Panc1 (cell line): ENCODE measurements around the gene KRT72. TPM values are rescaled to one million over a fixed set of nuclear protein-coding genes. Genes with fewer than 3 reads are reported as not detected.

Source experiments
- ATAC-seq: fragments of 200-7000 bp; cut with Tn5 transposase; 2 replicates; pipeline ENCODE4 v1.9.1; 2020; ENCODE audit warnings: mild to moderate bottlenecking, moderate library complexity
- BruUV-seq: library from RNA; stranded (reverse); fragments of 400-500 nt; replicated peaks from 2 replicates; lab custom pipeline; 2021; lab: Mats Ljungman, UMichigan
- CTCF ChIA-PET: fragments of 300-600 bp; sonication (Branson Sonifier 250); formaldehyde crosslinking; loops from one replicate; lab custom pipeline; 2022; ENCODE audit warnings: antibody characterized with exemption; lab: Charles Lee
- POLR2A ChIA-PET: fragments of 300-600 bp; sonication (Branson Sonifier 250); formaldehyde crosslinking; loops from one replicate; lab custom pipeline; 2022; ENCODE audit warnings: antibody characterized with exemption; lab: Charles Lee
- DNase-seq: peaks from one replicate; pipeline ENCODE4 v3.0.0-alpha.2; 2010; ENCODE audit warnings: low read depth, low spot score
- H3K27ac ChIP-seq: 2 replicates; pipeline ENCODE4 v1.5.1; 2011; ENCODE audit warnings: mild to moderate bottlenecking, low read length, inconsistent platforms
- H3K27me3 ChIP-seq: fragments of 200-500 bp; sonication (Bioruptor generic); 2 replicates; pipeline ENCODE4 v1.6.0; 2014; ENCODE audit warnings: low read length, inconsistent platforms; ENCODE audit not compliant: control insufficient read depth, insufficient read depth
- H3K36me3 ChIP-seq: fragments of 200-500 bp; sonication (Bioruptor generic); 2 replicates; pipeline ENCODE4 v1.5.1; 2014; ENCODE audit warnings: inconsistent platforms, mild to moderate bottlenecking, low read length, moderate library complexity; ENCODE audit not compliant: control insufficient read depth, insufficient read depth
- H3K4me1 ChIP-seq: 2 replicates; pipeline ENCODE4 v1.5.1; 2011; ENCODE audit warnings: inconsistent platforms, mild to moderate bottlenecking, low read length, moderate library complexity; ENCODE audit not compliant: control insufficient read depth, insufficient read depth
- H3K4me3 ChIP-seq, 2 experiments: 2 replicates each; pipeline ENCODE4 v1.5.1; 2011 to 2012; ENCODE audit warnings: low read depth in 2 of 2, low read length in 2 of 2, mild to moderate bottlenecking in 2 of 2, inconsistent platforms in 1 of 2, moderate library complexity in 1 of 2
- H3K9me3 ChIP-seq: fragments of 200-500 bp; sonication (Bioruptor generic); 2 replicates; pipeline ENCODE4 v1.5.1; 2014; ENCODE audit warnings: low read depth, mild to moderate bottlenecking, inconsistent platforms, low read length, moderate library complexity; ENCODE audit not compliant: control insufficient read depth, insufficient read depth
- CTCF ChIP-seq: fragments of 450-650 bp; IDR thresholded peaks from 2 replicates; pipeline ENCODE4 v1.5.1; 2017; ENCODE audit warnings: mild to moderate bottlenecking
- POLR2AphosphoS5 ChIP-seq: IDR thresholded peaks from 2 replicates; pipeline ENCODE4 v1.6.1; 2012; ENCODE audit warnings: mild to moderate bottlenecking, low read depth, low read length, moderate library complexity
- REST ChIP-seq, 2 experiments: IDR thresholded peaks; 2 replicates each; pipeline ENCODE4 v1.6.1; 2011 to 2012; ENCODE audit warnings: low read depth in 2 of 2, control low read depth in 1 of 2, low read length in 1 of 2, mild to moderate bottlenecking in 1 of 2, moderate library complexity in 1 of 2; ENCODE audit not compliant: insufficient read depth in 1 of 2
- SIN3A ChIP-seq: IDR thresholded peaks from 2 replicates; pipeline ENCODE4 v1.6.1; 2012; ENCODE audit warnings: low read depth, mild to moderate bottlenecking, low read length, moderate library complexity, borderline replicate concordance; ENCODE audit not compliant: insufficient read depth
- TCF7L2 ChIP-seq: IDR thresholded peaks from 2 replicates; pipeline ENCODE4 v1.6.1; 2011; ENCODE audit warnings: mild to moderate bottlenecking, low read depth, low read length, inconsistent platforms
- in situ Hi-C: cut with HindIII; loops from 2 replicates; pipeline ENCODE4 v1.10.0; 2016; ENCODE audit warnings: low sequenced_read_pairs, low pct_unique_long_range_greater_than_20kb
- intact Hi-C: fragments of 100-400 bp; cut with micrococcal nuclease; formaldehyde crosslinking; loops from one replicate; pipeline ENCODE4 v1.10.0; 2022; ENCODE audit not compliant: unreplicated experiment
- total RNA-seq: library from RNA; stranded (reverse); gene quantifications from one replicate; pipeline ENCODE4 v1.2.1, GENCODE V29; 2021; ENCODE audit not compliant: unreplicated experiment

Gene KRT72
- total RNA-seq, 1 experiment from 2014 or later, result not detected

DNA sequence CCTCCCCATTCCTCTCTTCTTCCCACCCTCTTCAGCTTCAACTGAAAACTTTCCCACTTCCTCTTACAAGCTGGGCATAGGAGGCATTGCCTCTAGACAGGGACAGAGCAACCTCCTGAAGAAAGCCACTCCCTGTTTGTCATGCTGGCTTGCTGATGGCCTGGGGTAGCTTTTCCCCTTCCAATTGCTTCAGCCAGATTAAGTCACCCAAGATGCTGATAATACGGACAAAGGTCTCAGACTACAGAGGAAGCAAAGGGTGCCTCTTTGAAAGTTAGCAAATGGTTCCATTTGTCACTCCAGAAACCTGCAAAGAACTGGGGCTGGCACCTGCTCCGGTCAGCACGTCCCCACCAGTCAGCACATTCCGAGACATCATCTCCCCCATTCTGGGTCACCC, 44.7 kb upstream of the KRT72 start:
- intact Hi-C loops, result no loop called here
- TF ChIP-seq TCF7L2 (no peak), REST (IDR thresholded peaks at IDR 0.05; ENCODE audit: insufficient read depth in 1 of 2, low read depth in 2 of 2, low read length in 1 of 2) (no peak), POLR2AphosphoS5 (no peak), CTCF (no peak), SIN3A (no peak)
- no peak for DNase-seq
- no peaks in the 10 kb centered on the region; the same call in 1 of the 2 replicates for H3K36me3 ChIP-seq
- ChIA-PET POLR2A (no interaction called here), CTCF (no interaction called here)
- peaks cover 6% of the 10 kb centered on the region for H3K27me3 ChIP-seq
- no TSS peak for BruUV-seq
- H3K9me3 ChIP-seq, result no peaks in the 10 kb centered on the region
- no peak overlapping the region for H3K27ac ChIP-seq
- H3K4me1 ChIP-seq, result peaks cover 1% of the 10 kb centered on the region; the same call in 1 of the 2 replicates
- ATAC-seq, result no peak
- in situ Hi-C loops, result no loop called here
- H3K4me3 ChIP-seq, result no peak overlapping the region

GRCh38 chr12:52645120-52645761, 44.0 kb upstream of the KRT72 start:
- Histone ChIP-seq H3K27me3 (peaks cover 9% of the 10 kb centered on the region), H3K36me3 (no peaks in the 10 kb centered on the region; the same call in 1 of the 2 replicates), H3K27ac (no peak overlapping the region), H3K4me3 (no peak overlapping the region), H3K4me1 (no peaks in the 10 kb centered on the region), H3K9me3 (no peaks in the 10 kb centered on the region)
- CTCF ChIA-PET, result interaction anchor here (0.7 kb wide), 1 partner anchor 225 kb away, joined by 3 read pairs; no protein-coding TSS in a partner anchor
- no peak for DNase-seq
- TF ChIP-seq TCF7L2 (no peak), POLR2AphosphoS5 (no peak)
- in situ Hi-C loops (no loop called here), intact Hi-C loops (no loop called here)
- no TSS peak for BruUV-seq
- POLR2A ChIA-PET, result interaction anchor here (0.6 kb wide), 1 partner anchor 247 kb away, joined by 8 read pairs; no protein-coding TSS in a partner anchor
- no peak for ATAC-seq

GRCh38 chr12:52644078-52644415, 42.8 kb upstream of the KRT72 start:
- H3K4me3 ChIP-seq, result no peak overlapping the region
- no peak for DNase-seq
- no peak for ATAC-seq
- in situ Hi-C loops (no loop called here), intact Hi-C loops (no loop called here)
- H3K27ac ChIP-seq, result no peak overlapping the region
- TF ChIP-seq TCF7L2 (no peak), SIN3A (no peak), CTCF (no peak), REST (IDR thresholded peaks at IDR 0.05; ENCODE audit: insufficient read depth in 1 of 2, low read depth in 2 of 2, low read length in 1 of 2) (no peak), POLR2AphosphoS5 (no peak)
- ChIA-PET CTCF (no interaction called here), POLR2A (no interaction called here)
- H3K36me3 ChIP-seq, result no peaks in the 10 kb centered on the region; the same call in 1 of the 2 replicates
- H3K9me3 ChIP-seq, result no peaks in the 10 kb centered on the region
- no peaks in the 10 kb centered on the region for H3K4me1 ChIP-seq
- peaks cover 18% of the 10 kb centered on the region for H3K27me3 ChIP-seq
- no TSS peak for BruUV-seq
